Panc1 (cell line): ENCODE measurements around the gene CCK. TPM values are rescaled to one million over a fixed set of nuclear protein-coding genes. Genes with fewer than 3 reads are reported as not detected.

Experiments
- ATAC-seq: fragments of 200-7000 bp; cut with Tn5 transposase; 2 replicates; pipeline ENCODE4 v1.9.1; 2020; ENCODE audit warnings: mild to moderate bottlenecking, moderate library complexity
- BruUV-seq: library from RNA; stranded (reverse); fragments of 400-500 nt; replicated peaks from 2 replicates; lab custom pipeline; 2021; lab: Mats Ljungman, UMichigan
- CTCF ChIA-PET: fragments of 300-600 bp; sonication (Branson Sonifier 250); formaldehyde crosslinking; loops from one replicate; lab custom pipeline; 2022; ENCODE audit warnings: antibody characterized with exemption; lab: Charles Lee
- POLR2A ChIA-PET: fragments of 300-600 bp; sonication (Branson Sonifier 250); formaldehyde crosslinking; loops from one replicate; lab custom pipeline; 2022; ENCODE audit warnings: antibody characterized with exemption; lab: Charles Lee
- DNase-seq: peaks from one replicate; pipeline ENCODE4 v3.0.0-alpha.2; 2010; ENCODE audit warnings: low read depth, low spot score
- H3K27ac ChIP-seq: 2 replicates; pipeline ENCODE4 v1.5.1; 2011; ENCODE audit warnings: mild to moderate bottlenecking, low read length, inconsistent platforms
- H3K27me3 ChIP-seq: fragments of 200-500 bp; sonication (Bioruptor generic); 2 replicates; pipeline ENCODE4 v1.6.0; 2014; ENCODE audit warnings: low read length, inconsistent platforms; ENCODE audit not compliant: control insufficient read depth, insufficient read depth
- H3K36me3 ChIP-seq: fragments of 200-500 bp; sonication (Bioruptor generic); 2 replicates; pipeline ENCODE4 v1.5.1; 2014; ENCODE audit warnings: inconsistent platforms, mild to moderate bottlenecking, low read length, moderate library complexity; ENCODE audit not compliant: control insufficient read depth, insufficient read depth
- H3K4me1 ChIP-seq: 2 replicates; pipeline ENCODE4 v1.5.1; 2011; ENCODE audit warnings: inconsistent platforms, mild to moderate bottlenecking, low read length, moderate library complexity; ENCODE audit not compliant: control insufficient read depth, insufficient read depth
- H3K4me3 ChIP-seq, 2 experiments: 2 replicates each; pipeline ENCODE4 v1.5.1; 2011 to 2012; ENCODE audit warnings: low read depth in 2 of 2, low read length in 2 of 2, mild to moderate bottlenecking in 2 of 2, inconsistent platforms in 1 of 2, moderate library complexity in 1 of 2
- H3K9me3 ChIP-seq: fragments of 200-500 bp; sonication (Bioruptor generic); 2 replicates; pipeline ENCODE4 v1.5.1; 2014; ENCODE audit warnings: low read depth, mild to moderate bottlenecking, inconsistent platforms, low read length, moderate library complexity; ENCODE audit not compliant: control insufficient read depth, insufficient read depth
- POLR2AphosphoS5 ChIP-seq: IDR thresholded peaks from 2 replicates; pipeline ENCODE4 v1.6.1; 2012; ENCODE audit warnings: mild to moderate bottlenecking, low read depth, low read length, moderate library complexity
- SIN3A ChIP-seq: IDR thresholded peaks from 2 replicates; pipeline ENCODE4 v1.6.1; 2012; ENCODE audit warnings: low read depth, mild to moderate bottlenecking, low read length, moderate library complexity, borderline replicate concordance; ENCODE audit not compliant: insufficient read depth
- TCF7L2 ChIP-seq: IDR thresholded peaks from 2 replicates; pipeline ENCODE4 v1.6.1; 2011; ENCODE audit warnings: mild to moderate bottlenecking, low read depth, low read length, inconsistent platforms
- in situ Hi-C: cut with HindIII; loops from 2 replicates; pipeline ENCODE4 v1.10.0; 2016; ENCODE audit warnings: low sequenced_read_pairs, low pct_unique_long_range_greater_than_20kb
- intact Hi-C: fragments of 100-400 bp; cut with micrococcal nuclease; formaldehyde crosslinking; loops from one replicate; pipeline ENCODE4 v1.10.0; 2022; ENCODE audit not compliant: unreplicated experiment
- total RNA-seq: library from RNA; stranded (reverse); gene quantifications from one replicate; pipeline ENCODE4 v1.2.1, GENCODE V29; 2021; ENCODE audit not compliant: unreplicated experiment
- TF ChIP-seq, protein P1 (sequence below): fragments of 450-650 bp; IDR thresholded peaks from 2 replicates; pipeline ENCODE4 v1.5.1; 2017; ENCODE audit warnings: mild to moderate bottlenecking
- TF ChIP-seq, protein P2 (sequence below), 2 experiments: IDR thresholded peaks; 2 replicates each; pipeline ENCODE4 v1.6.1; 2011 to 2012; ENCODE audit warnings: low read depth in 2 of 2, control low read depth in 1 of 2, low read length in 1 of 2, mild to moderate bottlenecking in 1 of 2, moderate library complexity in 1 of 2; ENCODE audit not compliant: insufficient read depth in 1 of 2

CCK gene
- total RNA-seq, 1 experiment from 2014 or later: not detected

DNA sequence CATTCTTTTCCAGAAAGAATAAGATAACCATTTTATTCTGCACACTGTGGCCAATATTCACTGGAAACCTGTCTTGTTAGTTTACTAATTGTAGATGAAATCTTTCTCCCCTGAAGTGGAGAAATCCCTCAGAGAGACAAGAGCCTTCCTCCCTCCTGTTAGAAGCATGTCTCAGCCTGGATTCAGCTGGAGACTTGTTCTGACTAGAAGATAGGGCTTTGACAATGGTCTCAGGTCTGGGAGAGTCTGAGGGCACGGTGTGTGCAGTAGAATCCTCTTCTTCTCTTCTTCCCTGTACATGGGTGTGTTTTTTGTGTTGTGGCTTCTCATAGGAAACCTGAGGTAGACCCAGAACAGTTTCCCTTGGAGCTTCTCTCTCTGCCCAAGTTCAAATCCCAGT is 19.9 kb downstream of the CCK start:
- ATAC-seq: no peak
- in situ Hi-C loops (no loop called here), intact Hi-C loops (loop anchor here (5.0 kb wide), 1 partner anchor 301 kb away; no protein-coding TSS in a partner anchor)
- Histone ChIP-seq H3K4me3 (no peak overlapping the region), H3K36me3 (no peaks in the 10 kb centered on the region), H3K9me3 (no peaks in the 10 kb centered on the region), H3K27me3 (no peaks in the 10 kb centered on the region; the same call in 1 of the 2 replicates), H3K27ac (no peak overlapping the region), H3K4me1 (no peaks in the 10 kb centered on the region)
- no TSS peak for BruUV-seq
- DNase-seq: no peak
- ChIA-PET POLR2A (no interaction called here), CTCF (interaction anchor here (1.0 kb wide), 1 partner anchor 197 kb away, joined by 3 read pairs; no protein-coding TSS in a partner anchor)
- TF ChIP-seq, protein P1, sequence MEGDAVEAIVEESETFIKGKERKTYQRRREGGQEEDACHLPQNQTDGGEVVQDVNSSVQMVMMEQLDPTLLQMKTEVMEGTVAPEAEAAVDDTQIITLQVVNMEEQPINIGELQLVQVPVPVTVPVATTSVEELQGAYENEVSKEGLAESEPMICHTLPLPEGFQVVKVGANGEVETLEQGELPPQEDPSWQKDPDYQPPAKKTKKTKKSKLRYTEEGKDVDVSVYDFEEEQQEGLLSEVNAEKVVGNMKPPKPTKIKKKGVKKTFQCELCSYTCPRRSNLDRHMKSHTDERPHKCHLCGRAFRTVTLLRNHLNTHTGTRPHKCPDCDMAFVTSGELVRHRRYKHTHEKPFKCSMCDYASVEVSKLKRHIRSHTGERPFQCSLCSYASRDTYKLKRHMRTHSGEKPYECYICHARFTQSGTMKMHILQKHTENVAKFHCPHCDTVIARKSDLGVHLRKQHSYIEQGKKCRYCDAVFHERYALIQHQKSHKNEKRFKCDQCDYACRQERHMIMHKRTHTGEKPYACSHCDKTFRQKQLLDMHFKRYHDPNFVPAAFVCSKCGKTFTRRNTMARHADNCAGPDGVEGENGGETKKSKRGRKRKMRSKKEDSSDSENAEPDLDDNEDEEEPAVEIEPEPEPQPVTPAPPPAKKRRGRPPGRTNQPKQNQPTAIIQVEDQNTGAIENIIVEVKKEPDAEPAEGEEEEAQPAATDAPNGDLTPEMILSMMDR: no peak
- TF ChIP-seq, protein P2, sequence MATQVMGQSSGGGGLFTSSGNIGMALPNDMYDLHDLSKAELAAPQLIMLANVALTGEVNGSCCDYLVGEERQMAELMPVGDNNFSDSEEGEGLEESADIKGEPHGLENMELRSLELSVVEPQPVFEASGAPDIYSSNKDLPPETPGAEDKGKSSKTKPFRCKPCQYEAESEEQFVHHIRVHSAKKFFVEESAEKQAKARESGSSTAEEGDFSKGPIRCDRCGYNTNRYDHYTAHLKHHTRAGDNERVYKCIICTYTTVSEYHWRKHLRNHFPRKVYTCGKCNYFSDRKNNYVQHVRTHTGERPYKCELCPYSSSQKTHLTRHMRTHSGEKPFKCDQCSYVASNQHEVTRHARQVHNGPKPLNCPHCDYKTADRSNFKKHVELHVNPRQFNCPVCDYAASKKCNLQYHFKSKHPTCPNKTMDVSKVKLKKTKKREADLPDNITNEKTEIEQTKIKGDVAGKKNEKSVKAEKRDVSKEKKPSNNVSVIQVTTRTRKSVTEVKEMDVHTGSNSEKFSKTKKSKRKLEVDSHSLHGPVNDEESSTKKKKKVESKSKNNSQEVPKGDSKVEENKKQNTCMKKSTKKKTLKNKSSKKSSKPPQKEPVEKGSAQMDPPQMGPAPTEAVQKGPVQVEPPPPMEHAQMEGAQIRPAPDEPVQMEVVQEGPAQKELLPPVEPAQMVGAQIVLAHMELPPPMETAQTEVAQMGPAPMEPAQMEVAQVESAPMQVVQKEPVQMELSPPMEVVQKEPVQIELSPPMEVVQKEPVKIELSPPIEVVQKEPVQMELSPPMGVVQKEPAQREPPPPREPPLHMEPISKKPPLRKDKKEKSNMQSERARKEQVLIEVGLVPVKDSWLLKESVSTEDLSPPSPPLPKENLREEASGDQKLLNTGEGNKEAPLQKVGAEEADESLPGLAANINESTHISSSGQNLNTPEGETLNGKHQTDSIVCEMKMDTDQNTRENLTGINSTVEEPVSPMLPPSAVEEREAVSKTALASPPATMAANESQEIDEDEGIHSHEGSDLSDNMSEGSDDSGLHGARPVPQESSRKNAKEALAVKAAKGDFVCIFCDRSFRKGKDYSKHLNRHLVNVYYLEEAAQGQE (IDR thresholded peaks at IDR 0.05; ENCODE audit: insufficient read depth in 1 of 2, low read depth in 2 of 2, low read length in 1 of 2): no peak
- no peak for TF ChIP-seq POLR2AphosphoS5
- no peak for TF ChIP-seq TCF7L2

- in situ Hi-C loops: no loop called here
- Histone ChIP-seq H3K27ac (no peak overlapping the region), H3K9me3 (no peaks in the 10 kb centered on the region; the same call in 1 of the 2 replicates), H3K4me3 (no peak overlapping the region), H3K4me1 (no peaks in the 10 kb centered on the region), H3K36me3 (no peaks in the 10 kb centered on the region), H3K27me3 (no peaks in the 10 kb centered on the region)
- POLR2A ChIA-PET: no interaction called here
- no TSS peak for BruUV-seq
- CTCF ChIA-PET: interaction anchor here (0.6 kb wide), 1 partner anchor 309 kb away, joined by 5 read pairs; no protein-coding TSS in a partner anchor
- ATAC-seq: no peak
- intact Hi-C loops: no loop called here
- no peak for TF ChIP-seq SIN3A
- no peak for TF ChIP-seq TCF7L2
- TF ChIP-seq, protein P2 (IDR thresholded peaks at IDR 0.05; ENCODE audit: insufficient read depth in 1 of 2, low read depth in 2 of 2, low read length in 1 of 2): no peak
- no peak for TF ChIP-seq POLR2AphosphoS5
- TF ChIP-seq, protein P1: no peak
- no peak for DNase-seq
These were observed 29.4 kb downstream of the CCK start for GRCh38 chr3:42236611-42237010.
